ENCODE data around the gene CHN2. TPM values are rescaled to one million over a fixed set of nuclear protein-coding genes. Genes with fewer than 3 reads are reported as not detected.
A peak's percentile ranks its signal among the peaks of the same experiment; 100 is the strongest.

The CHN2 gene
- total RNA-seq, 2 donors from 2014 or later, result 7.0 to 29.1 TPM

- no peaks in the 10 kb centered on the region for H3K9me3 ChIP-seq
- H3K4me3 ChIP-seq, result no peak overlapping the region
- no peaks in the 10 kb centered on the region for H3K4me1 ChIP-seq (replicated peaks)
- no peak for TF ChIP-seq CTCF (IDR thresholded peaks at IDR 0.05)
- TF ChIP-seq POLR2AphosphoS5 (IDR thresholded peaks at IDR 0.05), result peak; percentile 59
- no peak for TF ChIP-seq POLR2A (IDR thresholded peaks at IDR 0.05)
- intact Hi-C loops (cut with DNase I), result no loop called here
- WGBS, result 20% methylated on average over 5 of the region's 5 CpGs
- H3K27me3 ChIP-seq (replicated peaks; ENCODE audit: insufficient read depth), result no peaks in the 10 kb centered on the region
- H3K27ac ChIP-seq, result peak overlapping the region in 1 of 2 donors; percentile 48
- no peaks in the 10 kb centered on the region for H3K36me3 ChIP-seq
- no peak for DNase-seq (ENCODE audit: low spot score)
These were observed 133.5 kb downstream of the CHN2 start for GRCh38 chr7:29328045-29328444.

GRCh38 chr7:29328811-29329210 is 134.2 kb downstream of the CHN2 start:
- no peaks in the 10 kb centered on the region for H3K9me3 ChIP-seq
- no peak overlapping the region for H3K4me3 ChIP-seq
- no peaks in the 10 kb centered on the region for H3K36me3 ChIP-seq
- no peaks in the 10 kb centered on the region for H3K27me3 ChIP-seq (replicated peaks; ENCODE audit: insufficient read depth)
- intact Hi-C loops (cut with DNase I), result no loop called here
- 82% methylated on average over 2 of the region's 2 CpGs for WGBS
- peak overlapping the region in 1 of 2 donors; percentile 48 for H3K27ac ChIP-seq
- DNase-seq (ENCODE audit: low spot score), result no peak
- no peaks in the 10 kb centered on the region for H3K4me1 ChIP-seq (replicated peaks)
- TF ChIP-seq POLR2AphosphoS5 (IDR thresholded peaks at IDR 0.05) (no peak), POLR2A (IDR thresholded peaks at IDR 0.05) (no peak), CTCF (IDR thresholded peaks at IDR 0.05) (no peak)

GRCh38 chr7:29329686-29330085 is 135.1 kb downstream of the CHN2 start:
- intact Hi-C loops (cut with DNase I), result no loop called here

GRCh38 chr7:29330136-29330535 is 135.6 kb downstream of the CHN2 start:
- WGBS, result 85% methylated on average over 5 of the region's 5 CpGs
- Histone ChIP-seq H3K4me3 (no peak overlapping the region), H3K27ac (no peak overlapping the region), H3K36me3 (no peaks in the 10 kb centered on the region), H3K27me3 (replicated peaks; ENCODE audit: insufficient read depth) (no peaks in the 10 kb centered on the region), H3K9me3 (no peaks in the 10 kb centered on the region), H3K4me1 (replicated peaks) (no peaks in the 10 kb centered on the region)
- TF ChIP-seq POLR2A (IDR thresholded peaks at IDR 0.05) (no peak), CTCF (IDR thresholded peaks at IDR 0.05) (no peak), POLR2AphosphoS5 (IDR thresholded peaks at IDR 0.05) (no peak)
- intact Hi-C loops (cut with DNase I), result no loop called here
- no peak for DNase-seq (ENCODE audit: low spot score)

More at GRCh38 chr7:29329686-29330085, 135.1 kb downstream of the CHN2 start:
- Histone ChIP-seq H3K4me1 (replicated peaks) (no peaks in the 10 kb centered on the region), H3K27me3 (replicated peaks; ENCODE audit: insufficient read depth) (no peaks in the 10 kb centered on the region), H3K4me3 (no peak overlapping the region), H3K9me3 (no peaks in the 10 kb centered on the region), H3K27ac (no peak overlapping the region), H3K36me3 (no peaks in the 10 kb centered on the region)
- DNase-seq (ENCODE audit: low spot score), result no peak
- TF ChIP-seq POLR2A (IDR thresholded peaks at IDR 0.05), result no peak
- TF ChIP-seq CTCF (IDR thresholded peaks at IDR 0.05), result no peak
- no peak for TF ChIP-seq POLR2AphosphoS5 (IDR thresholded peaks at IDR 0.05)
- WGBS, result 62% methylated on average over 3 of the region's 3 CpGs

- no peaks in the 10 kb centered on the region for H3K9me3 ChIP-seq
- 77% methylated on average over 7 of the region's 7 CpGs for WGBS
- no peaks in the 10 kb centered on the region for H3K4me1 ChIP-seq (replicated peaks)
- H3K36me3 ChIP-seq, result no peaks in the 10 kb centered on the region
- no peaks in the 10 kb centered on the region for H3K27me3 ChIP-seq (replicated peaks; ENCODE audit: insufficient read depth)
- no peak overlapping the region for H3K4me3 ChIP-seq
- intact Hi-C loops (cut with DNase I), result no loop called here
- no peak overlapping the region for H3K27ac ChIP-seq
- no peak for DNase-seq (ENCODE audit: low spot score)
- TF ChIP-seq CTCF (IDR thresholded peaks at IDR 0.05) (no peak), POLR2A (IDR thresholded peaks at IDR 0.05) (no peak), POLR2AphosphoS5 (IDR thresholded peaks at IDR 0.05) (no peak)
These were observed 136.6 kb downstream of the CHN2 start for GRCh38 chr7:29331163-29331562.

Data from prostate gland (tissue), 2 donors.